DOHH2 (cell line): ENCODE data around the gene CCDC106.

Experiments used
- H3F3A ChIP-seq: fragments of 200-600 bp; sonication (generic), shearing (Covaris generic); 2 replicates; pipeline ENCODE4 v1.6.0; 2016; ENCODE audit warnings: antibody characterized with exemption, mild to moderate bottlenecking; ENCODE audit not compliant: control insufficient read depth, insufficient read depth
- H3K27ac ChIP-seq: fragments of 200-600 bp; sonication (generic); 2 replicates; pipeline ENCODE4 v1.5.1; 2014; ENCODE audit warnings: low read depth, mild to moderate bottlenecking, low read length, moderate library complexity
- H3K27me3 ChIP-seq: fragments of 200-600 bp; sonication (generic); 2 replicates; pipeline ENCODE4 v1.6.1; 2014; ENCODE audit warnings: mild to moderate bottlenecking, low read length, mixed read lengths; ENCODE audit not compliant: control insufficient read depth
- H3K36me3 ChIP-seq: fragments of 200-600 bp; sonication (generic); 2 replicates; pipeline ENCODE4 v1.6.1; 2014; ENCODE audit warnings: mild to moderate bottlenecking, low read length, moderate library complexity, mixed read lengths; ENCODE audit not compliant: control insufficient read depth
- H3K4me1 ChIP-seq: fragments of 200-600 bp; sonication (generic); 2 replicates; pipeline ENCODE4 v1.6.1; 2014; ENCODE audit warnings: mild to moderate bottlenecking, low read length, mixed read lengths; ENCODE audit not compliant: control insufficient read depth
- H3K4me2 ChIP-seq: fragments of 200-600 bp; sonication (generic); 2 replicates; pipeline ENCODE4 v1.6.0; 2014; ENCODE audit warnings: mild to moderate bottlenecking, low read length, moderate library complexity
- H3K4me3 ChIP-seq: fragments of 200-600 bp; sonication (generic); 2 replicates; pipeline ENCODE4 v1.5.1; 2014; ENCODE audit warnings: mild to moderate bottlenecking, low read length, mixed read lengths
- H3K79me2 ChIP-seq: fragments of 200-600 bp; sonication (generic); 2 replicates; pipeline ENCODE4 v1.6.1; 2014; ENCODE audit warnings: mild to moderate bottlenecking, low read length, mixed read lengths; ENCODE audit not compliant: control insufficient read depth
- H3K9me2 ChIP-seq: fragments of 200-600 bp; sonication (generic); replicated peaks from 2 replicates; pipeline ENCODE4 v1.6.1; 2014; ENCODE audit warnings: mild to moderate bottlenecking, low read length, mixed read lengths; ENCODE audit not compliant: control insufficient read depth
- H3K9me3 ChIP-seq: fragments of 200-600 bp; sonication (generic); 2 replicates; pipeline ENCODE4 v1.6.1; 2014; ENCODE audit warnings: antibody characterized with exemption, low read length, mixed read lengths; ENCODE audit not compliant: control insufficient read depth, insufficient read depth
- H4K20me1 ChIP-seq: fragments of 200-600 bp; sonication (generic); 2 replicates; pipeline ENCODE4 v1.6.0; 2014; ENCODE audit warnings: low read depth, mild to moderate bottlenecking, antibody characterized with exemption, low read length, moderate library complexity; ENCODE audit not compliant: control insufficient read depth, insufficient read depth
- EZH2phosphoT487 ChIP-seq: fragments of 200-600 bp; sonication (generic); IDR thresholded peaks from 2 replicates; pipeline ENCODE4 v1.6.1; 2017; ENCODE audit warnings: borderline replicate concordance, mild to moderate bottlenecking, antibody characterized with exemption, low read length, moderate library complexity, mixed read lengths
- TF ChIP-seq, protein P1 (sequence below): fragments of 200-600 bp; sonication (generic); IDR thresholded peaks from one replicate; pipeline ENCODE4 v1.5.1; 2014; ENCODE audit warnings: antibody characterized with exemption, mild to moderate bottlenecking, low read depth, low read length; ENCODE audit not compliant: poor library complexity, severe bottlenecking

The CCDC106 gene

DNA sequence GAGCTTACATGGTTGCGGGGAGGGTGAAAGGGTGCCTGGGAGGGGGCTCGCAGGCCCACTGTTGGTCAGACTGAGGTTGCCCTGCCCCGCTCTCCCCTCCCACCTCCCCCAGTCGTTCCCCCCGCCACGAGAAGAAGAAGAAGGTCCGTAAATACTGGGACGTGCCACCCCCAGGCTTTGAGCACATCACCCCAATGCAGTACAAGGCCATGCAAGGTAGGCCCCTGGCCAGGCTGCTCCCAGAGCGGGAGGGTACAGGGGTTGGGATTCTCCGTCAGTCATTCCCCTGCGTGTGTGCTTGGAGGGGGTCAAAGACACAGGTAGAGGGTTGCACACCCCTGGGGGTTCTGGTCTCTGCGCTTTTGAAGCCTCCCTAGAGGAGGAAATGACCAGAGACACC is 12.4 kb downstream of the CCDC106 start:
- TF ChIP-seq EZH2phosphoT487 = no peak
- TF ChIP-seq, protein P1, sequence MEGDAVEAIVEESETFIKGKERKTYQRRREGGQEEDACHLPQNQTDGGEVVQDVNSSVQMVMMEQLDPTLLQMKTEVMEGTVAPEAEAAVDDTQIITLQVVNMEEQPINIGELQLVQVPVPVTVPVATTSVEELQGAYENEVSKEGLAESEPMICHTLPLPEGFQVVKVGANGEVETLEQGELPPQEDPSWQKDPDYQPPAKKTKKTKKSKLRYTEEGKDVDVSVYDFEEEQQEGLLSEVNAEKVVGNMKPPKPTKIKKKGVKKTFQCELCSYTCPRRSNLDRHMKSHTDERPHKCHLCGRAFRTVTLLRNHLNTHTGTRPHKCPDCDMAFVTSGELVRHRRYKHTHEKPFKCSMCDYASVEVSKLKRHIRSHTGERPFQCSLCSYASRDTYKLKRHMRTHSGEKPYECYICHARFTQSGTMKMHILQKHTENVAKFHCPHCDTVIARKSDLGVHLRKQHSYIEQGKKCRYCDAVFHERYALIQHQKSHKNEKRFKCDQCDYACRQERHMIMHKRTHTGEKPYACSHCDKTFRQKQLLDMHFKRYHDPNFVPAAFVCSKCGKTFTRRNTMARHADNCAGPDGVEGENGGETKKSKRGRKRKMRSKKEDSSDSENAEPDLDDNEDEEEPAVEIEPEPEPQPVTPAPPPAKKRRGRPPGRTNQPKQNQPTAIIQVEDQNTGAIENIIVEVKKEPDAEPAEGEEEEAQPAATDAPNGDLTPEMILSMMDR = no peak
- Histone ChIP-seq H3K9me3 (no peaks in the 10 kb centered on the region), H3K27me3 (no peaks in the 10 kb centered on the region), H3F3A (no peaks in the 10 kb centered on the region), H3K79me2 (peaks cover 98% of the 10 kb centered on the region), H4K20me1 (peaks cover 39% of the 10 kb centered on the region), H3K4me3 (no peak overlapping the region), H3K36me3 (peaks cover 97% of the 10 kb centered on the region), H3K4me2 (no peak overlapping the region), H3K27ac (no peak overlapping the region), H3K9me2 (no peaks in the 10 kb centered on the region), H3K4me1 (peaks cover 32% of the 10 kb centered on the region)

- Histone ChIP-seq H3K27ac (no peak overlapping the region), H3K9me3 (no peaks in the 10 kb centered on the region), H4K20me1 (peaks cover 39% of the 10 kb centered on the region), H3K4me3 (no peak overlapping the region), H3K9me2 (no peaks in the 10 kb centered on the region), H3F3A (no peaks in the 10 kb centered on the region), H3K79me2 (peaks cover 98% of the 10 kb centered on the region), H3K27me3 (no peaks in the 10 kb centered on the region), H3K4me1 (peaks cover 32% of the 10 kb centered on the region), H3K36me3 (peaks cover 97% of the 10 kb centered on the region), H3K4me2 (no peak overlapping the region)
- TF ChIP-seq EZH2phosphoT487 = no peak
- TF ChIP-seq, protein P1 = no peak
Measured at GRCh38 chr19:55660991-55661390, 13.0 kb downstream of the CCDC106 start.

DNA sequence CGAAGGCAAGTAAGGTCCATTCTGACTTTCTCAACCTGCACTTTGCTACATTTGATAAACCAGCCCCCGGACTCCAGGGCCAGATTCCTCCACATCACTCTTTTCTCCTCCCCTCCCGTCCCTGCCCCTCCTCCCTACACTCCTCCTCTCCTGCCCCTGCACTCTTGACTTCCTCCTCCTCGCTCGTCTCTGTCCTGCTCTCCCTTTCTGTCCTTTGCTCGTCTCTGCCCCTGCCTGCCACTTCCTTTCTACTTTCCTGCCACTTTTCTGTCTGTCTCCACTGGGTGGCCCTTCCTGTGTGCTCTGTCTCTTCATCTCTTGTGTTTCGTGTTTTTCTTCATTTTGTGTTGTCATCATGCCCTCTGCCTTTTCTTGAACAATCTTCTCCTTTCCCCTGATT is 13.8 kb downstream of the CCDC106 start:
- H3K9me3 ChIP-seq = no peaks in the 10 kb centered on the region
- no peaks in the 10 kb centered on the region for H3K9me2 ChIP-seq
- H3K4me3 ChIP-seq = no peak overlapping the region
- no peaks in the 10 kb centered on the region for H3K27me3 ChIP-seq
- TF ChIP-seq EZH2phosphoT487 = no peak
- TF ChIP-seq, protein P1 = no peak
- no peak overlapping the region for H3K4me2 ChIP-seq
- H3K4me1 ChIP-seq = peaks cover 31% of the 10 kb centered on the region
- H3K79me2 ChIP-seq = peaks cover 98% of the 10 kb centered on the region
- peaks cover 97% of the 10 kb centered on the region for H3K36me3 ChIP-seq
- no peak overlapping the region for H3K27ac ChIP-seq
- peaks cover 45% of the 10 kb centered on the region for H4K20me1 ChIP-seq
- no peaks in the 10 kb centered on the region for H3F3A ChIP-seq
